Measurements from ENCODE around the gene ZNF555.
"Not testable (repeated sequence)": the region's sequence is repeated elsewhere in the genome, so short reads cannot be mapped to it uniquely, and the experiment has no call there.

- TF ChIP-seq, protein P1, sequence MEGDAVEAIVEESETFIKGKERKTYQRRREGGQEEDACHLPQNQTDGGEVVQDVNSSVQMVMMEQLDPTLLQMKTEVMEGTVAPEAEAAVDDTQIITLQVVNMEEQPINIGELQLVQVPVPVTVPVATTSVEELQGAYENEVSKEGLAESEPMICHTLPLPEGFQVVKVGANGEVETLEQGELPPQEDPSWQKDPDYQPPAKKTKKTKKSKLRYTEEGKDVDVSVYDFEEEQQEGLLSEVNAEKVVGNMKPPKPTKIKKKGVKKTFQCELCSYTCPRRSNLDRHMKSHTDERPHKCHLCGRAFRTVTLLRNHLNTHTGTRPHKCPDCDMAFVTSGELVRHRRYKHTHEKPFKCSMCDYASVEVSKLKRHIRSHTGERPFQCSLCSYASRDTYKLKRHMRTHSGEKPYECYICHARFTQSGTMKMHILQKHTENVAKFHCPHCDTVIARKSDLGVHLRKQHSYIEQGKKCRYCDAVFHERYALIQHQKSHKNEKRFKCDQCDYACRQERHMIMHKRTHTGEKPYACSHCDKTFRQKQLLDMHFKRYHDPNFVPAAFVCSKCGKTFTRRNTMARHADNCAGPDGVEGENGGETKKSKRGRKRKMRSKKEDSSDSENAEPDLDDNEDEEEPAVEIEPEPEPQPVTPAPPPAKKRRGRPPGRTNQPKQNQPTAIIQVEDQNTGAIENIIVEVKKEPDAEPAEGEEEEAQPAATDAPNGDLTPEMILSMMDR (IDR thresholded peaks at IDR 0.05; ENCODE audit: poor library complexity): not testable (repeated sequence)
- TF ChIP-seq EZH2phosphoT487 (IDR thresholded peaks at IDR 0.05; ENCODE audit: low read depth, severe bottlenecking, unreplicated experiment): not testable (repeated sequence)
Observed at GRCh38 chr19:2792666-2793065, 48.6 kb upstream of the ZNF555 start.

Measured in hepatocyte (in vitro differentiated cells).